Measurements from ENCODE around the gene SNCB.

- no peak for TF ChIP-seq CTCF (conservative IDR thresholded peaks at IDR 0.05; ENCODE audit: low read length)
- TF ChIP-seq EZH2phosphoT487 (IDR thresholded peaks at IDR 0.05; ENCODE audit: borderline replicate concordance): no peak
Measured at GRCh38 chr5:176587398-176587797, 42.9 kb downstream of the SNCB start.

Measured in Loucy (cell line).